RPMI7951 (cell line): ENCODE data around the gene SLC5A5. TPM values are rescaled to one million over a fixed set of nuclear protein-coding genes. Genes with fewer than 3 reads are reported as not detected.

Experiments
- DNase-seq: peaks from one replicate; pipeline ENCODE4 v3.0.0-alpha.2; 2012; ENCODE audit warnings: low read depth
- total RNA-seq: library from RNA; depleted of rRNA; stranded (reverse); fragments of >200 nt; shearing (Covaris generic); gene quantifications from 2 replicates; pipeline ENCODE4 v1.2.3, GENCODE V29; 2014

Gene SLC5A5
- total RNA-seq, 1 experiment from 2014 or later = not detected

GRCh38 chr19:17847538-17848366, 24.0 kb upstream of the SLC5A5 start, which contains the start of gene JAK3:
TSS of gene JAK3 (minus strand) at chr19:17847982. CDS start at chr19:17844417, 3,565 bp downstream.
- DNase-seq = peak; percentile 44

- DNase-seq = no peak
Measured at GRCh38 chr19:17848595-17849292, 23.0 kb upstream of the SLC5A5 start.

- no peak for DNase-seq
Measured at GRCh38 chr19:17854061-17854460, 17.7 kb upstream of the SLC5A5 start.

- peak; percentile 65 for DNase-seq
Measured at GRCh38 chr19:17855280-17856152, 16.2 kb upstream of the SLC5A5 start.

GRCh38 chr19:17859533-17860330, 12.0 kb upstream of the SLC5A5 start, which contains the start of gene RPL18A:
TSS of gene RPL18A (plus strand) at chr19:17859910. CDS start at chr19:17859957, 47 bp downstream.
- DNase-seq = peak; percentile 100

- DNase-seq = no peak
Measured at GRCh38 chr19:17860331-17860992, 11.3 kb upstream of the SLC5A5 start.

- no peak for DNase-seq
Measured at GRCh38 chr19:17860993-17861360, 10.8 kb upstream of the SLC5A5 start.

GRCh38 chr19:17861542-17862402, 10.0 kb upstream of the SLC5A5 start:
- no peak for DNase-seq

GRCh38 chr19:17862711-17863519, 8.8 kb upstream of the SLC5A5 start:
- no peak for DNase-seq

GRCh38 chr19:17863520-17864182, 8.1 kb upstream of the SLC5A5 start:
- DNase-seq = no peak

- no peak for DNase-seq
Measured at GRCh38 chr19:17865364-17866311, 6.1 kb upstream of the SLC5A5 start.

GRCh38 chr19:17866312-17866963, 5.3 kb upstream of the SLC5A5 start:
- DNase-seq = no peak

GRCh38 chr19:17866964-17867486, 4.7 kb upstream of the SLC5A5 start:
- DNase-seq = no peak

- DNase-seq = no peak
Measured at GRCh38 chr19:17868669-17869068, 3.1 kb upstream of the SLC5A5 start.

- DNase-seq = no peak
Measured at GRCh38 chr19:17869114-17869608, 2.6 kb upstream of the SLC5A5 start.
